NT2/D1 (cell line): Measurements from ENCODE around the gene ACVR2B.

ENCODE experiments used
- YY1 ChIP-seq: IDR thresholded peaks from 2 replicates; pipeline ENCODE4 v1.6.1; 2011; ENCODE audit not compliant: insufficient read length, insufficient read depth
- ZNF274 ChIP-seq: IDR thresholded peaks from 2 replicates; pipeline ENCODE4 v1.6.1; 2011; ENCODE audit warnings: mild to moderate bottlenecking, low read depth, low read length

- TF ChIP-seq YY1, result no peak
- TF ChIP-seq ZNF274, result no peak
These were observed 5.3 kb downstream of the ACVR2B start for GRCh38 chr3:38458796-38459498.
